Colonic mucosa (tissue), 4 donors: ENCODE measurements around the gene GPC2. TPM values are rescaled to one million over a fixed set of nuclear protein-coding genes. Genes with fewer than 3 reads are reported as not detected.

Experiments
- DNase-seq: peaks from one replicate; pipeline ENCODE4 v3.0.0-alpha.2; 2020
- H3K27ac ChIP-seq: fragments of 200-600 bp; one replicate; pipeline ENCODE4 v1.8.0; 2021
- H3K27me3 ChIP-seq: fragments of 200-600 bp; one replicate; pipeline ENCODE4 v1.8.0; 2021
- H3K36me3 ChIP-seq: fragments of 200-600 bp; one replicate; pipeline ENCODE4 v1.8.0; 2021
- H3K4me1 ChIP-seq: fragments of 200-600 bp; one replicate; pipeline ENCODE4 v1.8.0; 2021; ENCODE audit warnings: mild to moderate bottlenecking
- H3K4me3 ChIP-seq: fragments of 200-600 bp; one replicate; pipeline ENCODE4 v1.8.0; 2021
- H3K9ac ChIP-seq, 2 donors: one replicate each; pipeline ENCODE4 v1.7.0; 2013; ENCODE audit warnings: control low read depth in 2 of 2, low read depth in 2 of 2, low read length in 2 of 2
- H3K9me3 ChIP-seq: fragments of 200-600 bp; one replicate; pipeline ENCODE4 v1.8.0; 2021
- intact Hi-C: fragments of 100-400 bp; cut with DNase I; formaldehyde crosslinking; loops from one replicate; pipeline ENCODE4 v1.14.1; 2022
- microRNA-seq: library from miRNA; unstranded; fragments of <30 nt; microRNA quantifications from one replicate; pipeline ENCODE4, GENCODE V29; 2019
- total RNA-seq, 2 donors: library from RNA; stranded (reverse); fragmentation: NEBNext Ultra II Directional in 1 of 2; extraction: Animal tissue kit (Norgen Biotek cat#: 25700) in 1 of 2; gene quantifications; one replicate each; pipeline ENCODE4 v1.2.1, GENCODE V29; 2021
- TF ChIP-seq, protein P1 (sequence below): fragments of 200-600 bp; IDR thresholded peaks from one replicate; pipeline ENCODE4 v1.8.0; 2022; ENCODE audit warnings: antibody characterized with exemption, mild to moderate bottlenecking
- donor health status: healthy.
- donor health status: DM: no; HTN: no; CAD: no.
- donor health status: DM: no; HTN: no; CAD: no.

The GPC2 gene
- total RNA-seq, 2 donors from 2014 or later = 4.0 to 7.6 TPM

DNA sequence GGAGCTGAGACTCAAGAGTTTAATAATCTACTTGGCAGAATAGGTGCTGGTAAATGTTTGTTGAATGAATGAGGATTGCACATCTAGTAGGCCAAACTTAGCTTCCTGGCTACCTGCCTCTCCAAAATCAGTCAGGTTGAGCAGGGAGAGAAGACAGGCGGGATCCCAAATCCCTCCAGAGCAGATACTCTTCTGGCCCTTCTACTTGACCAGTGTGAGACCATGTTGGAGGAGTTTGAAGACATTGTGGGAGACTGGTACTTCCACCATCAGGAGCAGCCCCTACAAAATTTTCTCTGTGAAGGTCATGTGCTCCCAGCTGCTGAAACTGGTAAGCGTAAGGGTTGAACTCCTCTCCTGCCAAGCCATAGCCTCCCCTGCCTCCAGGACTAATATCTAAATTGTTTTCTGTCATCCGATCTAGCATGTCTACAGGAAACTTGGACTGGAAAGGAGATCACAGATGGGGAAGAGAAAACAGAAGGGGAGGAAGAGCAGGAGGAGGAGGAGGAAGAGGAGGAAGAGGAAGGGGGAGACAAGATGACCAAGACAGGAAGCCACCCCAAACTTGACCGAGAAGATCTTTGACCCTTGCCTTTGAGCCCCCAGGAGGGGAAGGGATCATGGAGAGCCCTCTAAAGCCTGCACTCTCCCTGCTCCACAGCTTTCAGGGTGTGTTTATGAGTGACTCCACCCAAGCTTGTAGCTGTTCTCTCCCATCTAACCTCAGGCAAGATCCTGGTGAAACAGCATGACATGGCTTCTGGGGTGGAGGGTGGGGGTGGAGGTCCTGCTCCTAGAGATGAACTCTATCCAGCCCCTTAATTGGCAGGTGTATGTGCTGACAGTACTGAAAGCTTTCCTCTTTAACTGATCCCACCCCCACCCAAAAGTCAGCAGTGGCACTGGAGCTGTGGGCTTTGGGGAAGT is 52.6 kb downstream of the GPC2 start:
- peak; percentile 78 for DNase-seq
- H3K27me3 ChIP-seq = no peaks in the 10 kb centered on the region
- peaks cover 15% of the 10 kb centered on the region for H3K4me1 ChIP-seq
- H3K9ac ChIP-seq = peak overlapping the region; percentile 1 to 77
- H3K36me3 ChIP-seq = no peaks in the 10 kb centered on the region
- H3K27ac ChIP-seq = peak overlapping the region; percentile 100
- TF ChIP-seq, protein P1, sequence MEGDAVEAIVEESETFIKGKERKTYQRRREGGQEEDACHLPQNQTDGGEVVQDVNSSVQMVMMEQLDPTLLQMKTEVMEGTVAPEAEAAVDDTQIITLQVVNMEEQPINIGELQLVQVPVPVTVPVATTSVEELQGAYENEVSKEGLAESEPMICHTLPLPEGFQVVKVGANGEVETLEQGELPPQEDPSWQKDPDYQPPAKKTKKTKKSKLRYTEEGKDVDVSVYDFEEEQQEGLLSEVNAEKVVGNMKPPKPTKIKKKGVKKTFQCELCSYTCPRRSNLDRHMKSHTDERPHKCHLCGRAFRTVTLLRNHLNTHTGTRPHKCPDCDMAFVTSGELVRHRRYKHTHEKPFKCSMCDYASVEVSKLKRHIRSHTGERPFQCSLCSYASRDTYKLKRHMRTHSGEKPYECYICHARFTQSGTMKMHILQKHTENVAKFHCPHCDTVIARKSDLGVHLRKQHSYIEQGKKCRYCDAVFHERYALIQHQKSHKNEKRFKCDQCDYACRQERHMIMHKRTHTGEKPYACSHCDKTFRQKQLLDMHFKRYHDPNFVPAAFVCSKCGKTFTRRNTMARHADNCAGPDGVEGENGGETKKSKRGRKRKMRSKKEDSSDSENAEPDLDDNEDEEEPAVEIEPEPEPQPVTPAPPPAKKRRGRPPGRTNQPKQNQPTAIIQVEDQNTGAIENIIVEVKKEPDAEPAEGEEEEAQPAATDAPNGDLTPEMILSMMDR = no peak
- no peaks in the 10 kb centered on the region for H3K9me3 ChIP-seq
- no peak overlapping the region for H3K4me3 ChIP-seq
- intact Hi-C loops = no loop called here

DNA sequence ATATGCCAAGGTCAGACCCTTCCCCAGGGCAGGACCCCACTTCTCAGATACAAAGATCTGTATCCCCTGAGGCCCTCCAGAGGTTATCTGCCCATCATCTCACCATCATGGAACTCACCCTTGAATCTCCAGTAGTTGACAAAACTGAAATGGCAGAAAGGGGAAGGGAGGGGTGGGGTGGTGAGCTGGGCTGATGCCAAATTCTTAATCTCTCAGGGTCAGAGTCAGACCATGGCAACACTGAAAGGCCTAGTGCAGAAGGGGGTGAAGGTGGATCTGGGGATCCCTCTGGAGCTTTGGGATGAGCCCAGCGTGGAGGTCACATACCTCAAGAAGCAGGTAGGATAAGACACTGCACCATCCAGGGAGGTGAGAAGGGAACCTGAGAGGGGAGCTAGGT is 54.6 kb downstream of the GPC2 start:
- peaks cover 15% of the 10 kb centered on the region for H3K4me1 ChIP-seq
- no peaks in the 10 kb centered on the region for H3K27me3 ChIP-seq
- H3K9me3 ChIP-seq = no peaks in the 10 kb centered on the region
- H3K27ac ChIP-seq = no peak overlapping the region
- no peak for DNase-seq
- intact Hi-C loops = no loop called here
- H3K9ac ChIP-seq = peak overlapping the region in 1 of 2 donors; percentile 61
- no peaks in the 10 kb centered on the region for H3K36me3 ChIP-seq
- no peak overlapping the region for H3K4me3 ChIP-seq
- TF ChIP-seq, protein P1 = no peak

GRCh38 chr7:100122067-100122466 is 55.1 kb downstream of the GPC2 start:
- Histone ChIP-seq H3K27ac (no peak overlapping the region), H3K9ac (peak overlapping the region in 1 of 2 donors; percentile 61), H3K4me1 (peaks cover 15% of the 10 kb centered on the region), H3K4me3 (no peak overlapping the region), H3K36me3 (no peaks in the 10 kb centered on the region), H3K9me3 (no peaks in the 10 kb centered on the region), H3K27me3 (no peaks in the 10 kb centered on the region)
- TF ChIP-seq, protein P1 = no peak
- intact Hi-C loops = no loop called here
- DNase-seq = peak; percentile 56

GRCh38 chr7:100120733-100121036 is 56.5 kb downstream of the GPC2 start:
- H3K27me3 ChIP-seq = no peaks in the 10 kb centered on the region
- H3K27ac ChIP-seq = peak overlapping the region; percentile 77
- no peaks in the 10 kb centered on the region for H3K36me3 ChIP-seq
- intact Hi-C loops = no loop called here
- H3K4me1 ChIP-seq = peaks cover 15% of the 10 kb centered on the region
- no peak for DNase-seq
- H3K4me3 ChIP-seq = no peak overlapping the region
- TF ChIP-seq, protein P1 = no peak
- H3K9me3 ChIP-seq = no peaks in the 10 kb centered on the region
- peak overlapping the region; percentile 33 to 70 for H3K9ac ChIP-seq

DNA sequence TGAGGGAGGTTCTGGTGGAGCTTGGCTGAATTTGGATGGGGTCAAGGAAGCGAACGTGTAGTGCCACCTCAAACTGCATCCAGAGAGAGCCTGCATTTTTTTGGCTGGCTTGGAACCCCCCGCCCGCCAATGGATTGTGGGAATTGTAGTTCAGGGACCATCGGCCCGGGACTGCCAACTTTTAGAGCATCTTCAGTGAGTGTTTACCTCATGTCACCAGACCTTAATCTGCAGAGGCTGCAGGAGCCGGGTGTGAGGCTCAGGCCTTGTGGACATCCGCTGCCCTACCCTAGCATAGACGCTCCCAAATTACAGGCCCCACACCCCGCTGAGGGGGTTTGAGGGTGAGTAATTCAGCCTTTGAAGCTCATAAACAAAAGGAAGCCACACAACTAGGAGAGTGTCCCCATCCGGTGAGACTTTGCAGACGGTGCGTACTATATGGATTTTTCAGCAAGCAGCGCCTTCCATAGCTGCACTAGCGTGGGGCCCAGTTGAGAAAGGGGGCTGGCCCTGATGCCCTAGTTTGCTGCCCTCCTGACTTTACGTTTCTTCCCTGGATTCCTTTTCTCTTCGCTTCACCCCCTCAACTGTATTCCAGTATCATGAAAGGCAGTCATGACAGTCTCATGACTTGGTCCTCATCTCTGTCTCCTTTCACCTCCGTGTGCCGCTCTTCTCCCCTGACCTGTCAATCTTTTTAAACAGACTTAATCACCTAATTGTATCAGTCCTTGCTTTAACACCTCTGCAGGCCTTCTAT is 57.0 kb downstream of the GPC2 start:
- TF ChIP-seq, protein P1 = no peak
- DNase-seq = peak; percentile 66
- Histone ChIP-seq H3K9me3 (no peaks in the 10 kb centered on the region), H3K36me3 (no peaks in the 10 kb centered on the region), H3K4me1 (peaks cover 11% of the 10 kb centered on the region), H3K27ac (peak overlapping the region; percentile 77), H3K27me3 (no peaks in the 10 kb centered on the region), H3K4me3 (peak overlapping the region; percentile 79), H3K9ac (peak overlapping the region; percentile 36 to 70)
- intact Hi-C loops = no loop called here

Small RNA genes within 50 kb of the gene (microRNA-seq; reads per million reads assigned to microRNA genes)
- not detected for gene MIR4658

Other genes starting within 250 kb of the GPC2 start
- not detected for gene GJC3, start 247.8 kb downstream of the GPC2 start, total RNA-seq
- 1 to 10 TPM; 2.5 to 4.6 TPM for gene AZGP1, start 201.3 kb downstream of the GPC2 start, total RNA-seq
- 100 to 1,000 TPM in 1 of 2 donors, 10 to 100 TPM in 1; 96.1 to 147 TPM for gene ZKSCAN1, start 161.8 kb downstream of the GPC2 start, total RNA-seq
- 1 to 10 TPM; 6.2 to 7.7 TPM for gene ZSCAN21, start 127.6 kb downstream of the GPC2 start, total RNA-seq
- 10 to 100 TPM; 30.1 to 31.9 TPM for gene ZNF3, start 95.7 kb downstream of the GPC2 start, total RNA-seq
- gene COPS6, start 88.4 kb downstream of the GPC2 start, total RNA-seq = 100 to 1,000 TPM in 1 of 2 donors, 10 to 100 TPM in 1; 67.3 to 110 TPM
- gene MCM7, start 76.0 kb downstream of the GPC2 start, total RNA-seq = 100 to 1,000 TPM in 1 of 2 donors, 10 to 100 TPM in 1; 68.1 to 241 TPM
- gene AP4M1, start 75.7 kb downstream of the GPC2 start, total RNA-seq = 10 to 100 TPM; 17.8 to 23.6 TPM
- gene TAF6, start 58.0 kb downstream of the GPC2 start, total RNA-seq = 10 to 100 TPM; 28.7 to 67.3 TPM
- 10 to 100 TPM in 1 of 2 donors, 1 to 10 TPM in 1; 8.4 to 10.6 TPM for gene CNPY4, start 57.7 kb downstream of the GPC2 start, total RNA-seq
- 1 to 10 TPM; 1.9 to 4.1 TPM for gene MBLAC1, start 50.4 kb downstream of the GPC2 start, total RNA-seq
- 100 to 1,000 TPM; 230 to 268 TPM for gene LAMTOR4, start 28.5 kb downstream of the GPC2 start, total RNA-seq
- 10 to 100 TPM; 40.3 to 69.5 TPM for gene TRAPPC14, start 18.7 kb downstream of the GPC2 start, total RNA-seq
- 10 to 100 TPM in 1 of 2 donors, 1 to 10 TPM in 1; 5.2 to 11.6 TPM for gene GAL3ST4, start 8.8 kb downstream of the GPC2 start, total RNA-seq
- 1 to 10 TPM; 1.4 to 3.8 TPM for gene STAG3, start 537 bp upstream of the GPC2 start, total RNA-seq
- 1 to 10 TPM in 1 of 2 donors, under 1 TPM in 1; 0.53 to 1.4 TPM for gene PVRIG, start 42.6 kb upstream of the GPC2 start, total RNA-seq
- not detected for gene SPDYE3, start 130.3 kb upstream of the GPC2 start, total RNA-seq
- 10 to 100 TPM; 18.2 to 57.9 TPM for gene PILRB, start 180.7 kb upstream of the GPC2 start, total RNA-seq
- gene PILRA, start 196.1 kb upstream of the GPC2 start, total RNA-seq = 1 to 10 TPM; 1.2 to 3.1 TPM